Colonic mucosa (tissue), 4 donors: ENCODE measurements around the gene SGTA. TPM values are rescaled to one million over a fixed set of nuclear protein-coding genes. Genes with fewer than 3 reads are reported as not detected.
A peak's percentile ranks its signal among the peaks of the same experiment; 100 is the strongest.

Experiments used
- DNase-seq: peaks from one replicate; pipeline ENCODE4 v3.0.0-alpha.2; 2020
- H3K27ac ChIP-seq: fragments of 200-600 bp; one replicate; pipeline ENCODE4 v1.8.0; 2021
- H3K27me3 ChIP-seq: fragments of 200-600 bp; one replicate; pipeline ENCODE4 v1.8.0; 2021
- H3K36me3 ChIP-seq: fragments of 200-600 bp; one replicate; pipeline ENCODE4 v1.8.0; 2021
- H3K4me1 ChIP-seq: fragments of 200-600 bp; one replicate; pipeline ENCODE4 v1.8.0; 2021; ENCODE audit warnings: mild to moderate bottlenecking
- H3K4me3 ChIP-seq: fragments of 200-600 bp; one replicate; pipeline ENCODE4 v1.8.0; 2021
- H3K9ac ChIP-seq, 2 donors: one replicate each; pipeline ENCODE4 v1.7.0; 2013; ENCODE audit warnings: control low read depth in 2 of 2, low read depth in 2 of 2, low read length in 2 of 2
- H3K9me3 ChIP-seq: fragments of 200-600 bp; one replicate; pipeline ENCODE4 v1.8.0; 2021
- CTCF ChIP-seq: fragments of 200-600 bp; IDR thresholded peaks from one replicate; pipeline ENCODE4 v1.8.0; 2022; ENCODE audit warnings: antibody characterized with exemption, mild to moderate bottlenecking
- intact Hi-C: fragments of 100-400 bp; cut with DNase I; formaldehyde crosslinking; loops from one replicate; pipeline ENCODE4 v1.14.1; 2022
- total RNA-seq, 2 donors: library from RNA; stranded (reverse); fragmentation: NEBNext Ultra II Directional in 1 of 2; extraction: Animal tissue kit (Norgen Biotek cat#: 25700) in 1 of 2; gene quantifications; one replicate each; pipeline ENCODE4 v1.2.1, GENCODE V29; 2021
- donor health status: healthy.
- donor health status: DM: no; HTN: no; CAD: no.
- donor health status: DM: no; HTN: no; CAD: no.

The SGTA gene
- total RNA-seq, 2 donors from 2014 or later, result 46.5 to 80.6 TPM

GRCh38 chr19:2811735-2812413, 28.8 kb upstream of the SGTA start:
- intact Hi-C loops, result no loop called here
- Histone ChIP-seq H3K36me3 (peaks cover 5% of the 10 kb centered on the region), H3K27me3 (no peaks in the 10 kb centered on the region), H3K4me1 (no peaks in the 10 kb centered on the region), H3K9me3 (no peaks in the 10 kb centered on the region), H3K4me3 (no peak overlapping the region), H3K9ac (peak overlapping the region; percentile 30 to 70), H3K27ac (peak overlapping the region; percentile 55)
- no peak for TF ChIP-seq CTCF
- DNase-seq, result peak; percentile 72

- DNase-seq, result peak; percentile 76
- no peaks in the 10 kb centered on the region for H3K27me3 ChIP-seq
- H3K27ac ChIP-seq, result peak overlapping the region; percentile 55
- no peak for TF ChIP-seq CTCF
- no peaks in the 10 kb centered on the region for H3K4me1 ChIP-seq
- H3K36me3 ChIP-seq, result peaks cover 5% of the 10 kb centered on the region
- peak overlapping the region; percentile 27 to 67 for H3K9ac ChIP-seq
- no peaks in the 10 kb centered on the region for H3K9me3 ChIP-seq
- no peak overlapping the region for H3K4me3 ChIP-seq
- intact Hi-C loops, result no loop called here
Observed at GRCh38 chr19:2811221-2811722, 28.2 kb upstream of the SGTA start.

GRCh38 chr19:2810141-2811091, 27.3 kb upstream of the SGTA start:
- DNase-seq, result no peak
- no peaks in the 10 kb centered on the region for H3K9me3 ChIP-seq
- no peak overlapping the region for H3K9ac ChIP-seq
- TF ChIP-seq CTCF, result no peak
- no peaks in the 10 kb centered on the region for H3K27me3 ChIP-seq
- intact Hi-C loops, result no loop called here
- H3K4me1 ChIP-seq, result no peaks in the 10 kb centered on the region
- H3K36me3 ChIP-seq, result peaks cover 5% of the 10 kb centered on the region
- no peak overlapping the region for H3K4me3 ChIP-seq
- peak overlapping the region; percentile 55 for H3K27ac ChIP-seq

GRCh38 chr19:2809387-2810140, 26.5 kb upstream of the SGTA start:
- intact Hi-C loops, result no loop called here
- peaks cover under 1% of the 10 kb centered on the region for H3K36me3 ChIP-seq
- no peaks in the 10 kb centered on the region for H3K9me3 ChIP-seq
- H3K27ac ChIP-seq, result no peak overlapping the region
- DNase-seq, result no peak
- H3K4me3 ChIP-seq, result no peak overlapping the region
- no peaks in the 10 kb centered on the region for H3K4me1 ChIP-seq
- no peak for TF ChIP-seq CTCF
- no peaks in the 10 kb centered on the region for H3K27me3 ChIP-seq
- H3K9ac ChIP-seq, result no peak overlapping the region
